Body of pancreas (tissue), 4 donors: ENCODE results near the gene THNSL1.

ENCODE experiments used
- POLR2A ChIP-seq, 3 donors: fragments of 450-650 bp; IDR thresholded peaks; one replicate each; pipeline ENCODE4 v1.6.1; 2016; ENCODE audit warnings: antibody characterized with exemption in 3 of 3, mild to moderate bottlenecking in 2 of 3
- TF ChIP-seq, protein P1 (sequence below), 7 experiments: fragments of 450-650 bp in 4 of 7; fragments of 200-600 bp in 3 of 7; sonication (generic) in 3 of 7; IDR thresholded peaks; one replicate each; pipeline ENCODE4 v1.5.1; 2016 to 2019; ENCODE audit warnings: antibody characterized with exemption in 7 of 7

GRCh38 chr10:24993237-24993958, 23.0 kb upstream of the THNSL1 start:
- TF ChIP-seq POLR2A (IDR thresholded peaks at IDR 0.05) = no peak
- TF ChIP-seq, protein P1, sequence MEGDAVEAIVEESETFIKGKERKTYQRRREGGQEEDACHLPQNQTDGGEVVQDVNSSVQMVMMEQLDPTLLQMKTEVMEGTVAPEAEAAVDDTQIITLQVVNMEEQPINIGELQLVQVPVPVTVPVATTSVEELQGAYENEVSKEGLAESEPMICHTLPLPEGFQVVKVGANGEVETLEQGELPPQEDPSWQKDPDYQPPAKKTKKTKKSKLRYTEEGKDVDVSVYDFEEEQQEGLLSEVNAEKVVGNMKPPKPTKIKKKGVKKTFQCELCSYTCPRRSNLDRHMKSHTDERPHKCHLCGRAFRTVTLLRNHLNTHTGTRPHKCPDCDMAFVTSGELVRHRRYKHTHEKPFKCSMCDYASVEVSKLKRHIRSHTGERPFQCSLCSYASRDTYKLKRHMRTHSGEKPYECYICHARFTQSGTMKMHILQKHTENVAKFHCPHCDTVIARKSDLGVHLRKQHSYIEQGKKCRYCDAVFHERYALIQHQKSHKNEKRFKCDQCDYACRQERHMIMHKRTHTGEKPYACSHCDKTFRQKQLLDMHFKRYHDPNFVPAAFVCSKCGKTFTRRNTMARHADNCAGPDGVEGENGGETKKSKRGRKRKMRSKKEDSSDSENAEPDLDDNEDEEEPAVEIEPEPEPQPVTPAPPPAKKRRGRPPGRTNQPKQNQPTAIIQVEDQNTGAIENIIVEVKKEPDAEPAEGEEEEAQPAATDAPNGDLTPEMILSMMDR (IDR thresholded peaks at IDR 0.05) = no peak
